Stimulated activated CD8-positive, alpha-beta memory T cell treated with anti-CD3 and anti-CD28 coated beads, Interleukin-12 subunit alpha, Interleukin-12 subunit beta, amount 100 ng/mL, for 1 hour (primary cell): Measurements from ENCODE around the gene WDR35.
A peak's percentile ranks its signal among the peaks of the same experiment; 100 is the strongest.

ENCODE experiments used
- DNase-seq: peaks from one replicate; pipeline ENCODE4 v3.0.0-alpha.2; 2020; ENCODE audit warnings: low read depth

WDR35 gene

GRCh38 chr2:19868701-19869580, 121.0 kb downstream of the WDR35 start:
- DNase-seq, result peak; percentile 44

- no peak for DNase-seq
Measured at GRCh38 chr2:19868224-19868623, 121.7 kb downstream of the WDR35 start.

- DNase-seq, result no peak
Measured at GRCh38 chr2:19866771-19867170, 123.1 kb downstream of the WDR35 start.

GRCh38 chr2:19865151-19865550, 124.8 kb downstream of the WDR35 start:
- DNase-seq, result no peak

GRCh38 chr2:19864381-19864780, 125.5 kb downstream of the WDR35 start:
- DNase-seq, result no peak

- peak; percentile 55 for DNase-seq
Measured at GRCh38 chr2:19863303-19864041, 126.4 kb downstream of the WDR35 start.

GRCh38 chr2:19861813-19862212, 128.1 kb downstream of the WDR35 start:
- DNase-seq, result no peak
